Sigmoid colon (tissue), 4 donors: ENCODE measurements around the gene PSPH.

Experiments used
- EP300 ChIP-seq, 4 donors: sonication (generic); formaldehyde crosslinking; IDR thresholded peaks; one replicate each; pipeline ENCODE4 v1.6.1; 2017; ENCODE audit warnings: antibody characterized with exemption in 4 of 4
- POLR2A ChIP-seq, 2 donors: fragments of 450-650 bp; IDR thresholded peaks; one replicate each; pipeline ENCODE4 v1.6.1; 2016; ENCODE audit warnings: antibody characterized with exemption in 2 of 2, mild to moderate bottlenecking in 2 of 2, moderate library complexity in 2 of 2
- POLR2AphosphoS5 ChIP-seq, 4 donors: sonication (generic); formaldehyde crosslinking; IDR thresholded peaks; one replicate each; pipeline ENCODE4 v1.6.1; 2017; ENCODE audit warnings: antibody characterized with exemption in 4 of 4
- TF ChIP-seq, protein P1 (sequence below), 4 experiments: fragments of 450-650 bp in 3 of 4; fragments of 200-600 bp in 1 of 4; IDR thresholded peaks; one replicate each; pipeline ENCODE4 v1.5.1; 2016 to 2019; ENCODE audit warnings: antibody characterized with exemption in 4 of 4, mild to moderate bottlenecking in 3 of 4, moderate library complexity in 2 of 4

DNA sequence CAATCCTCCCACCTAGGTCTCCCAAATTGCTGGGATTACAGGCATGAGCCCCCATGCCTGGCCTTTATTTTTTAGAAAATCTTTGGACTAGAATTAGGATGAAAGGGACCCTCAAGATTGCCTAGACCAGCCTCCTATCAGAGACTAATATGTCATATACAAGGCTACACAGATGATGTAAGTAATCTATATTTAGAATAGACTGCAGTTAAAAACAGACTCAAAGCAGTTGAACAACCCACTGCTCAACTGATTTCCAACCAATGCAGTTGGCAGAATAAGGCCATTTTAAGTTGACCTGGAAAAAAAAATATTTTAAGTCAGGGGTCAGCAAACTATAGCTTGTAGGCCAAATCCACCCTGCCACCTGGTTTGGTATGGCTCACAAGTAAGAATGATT, 27.7 kb downstream of the PSPH start:
- TF ChIP-seq, protein P1, sequence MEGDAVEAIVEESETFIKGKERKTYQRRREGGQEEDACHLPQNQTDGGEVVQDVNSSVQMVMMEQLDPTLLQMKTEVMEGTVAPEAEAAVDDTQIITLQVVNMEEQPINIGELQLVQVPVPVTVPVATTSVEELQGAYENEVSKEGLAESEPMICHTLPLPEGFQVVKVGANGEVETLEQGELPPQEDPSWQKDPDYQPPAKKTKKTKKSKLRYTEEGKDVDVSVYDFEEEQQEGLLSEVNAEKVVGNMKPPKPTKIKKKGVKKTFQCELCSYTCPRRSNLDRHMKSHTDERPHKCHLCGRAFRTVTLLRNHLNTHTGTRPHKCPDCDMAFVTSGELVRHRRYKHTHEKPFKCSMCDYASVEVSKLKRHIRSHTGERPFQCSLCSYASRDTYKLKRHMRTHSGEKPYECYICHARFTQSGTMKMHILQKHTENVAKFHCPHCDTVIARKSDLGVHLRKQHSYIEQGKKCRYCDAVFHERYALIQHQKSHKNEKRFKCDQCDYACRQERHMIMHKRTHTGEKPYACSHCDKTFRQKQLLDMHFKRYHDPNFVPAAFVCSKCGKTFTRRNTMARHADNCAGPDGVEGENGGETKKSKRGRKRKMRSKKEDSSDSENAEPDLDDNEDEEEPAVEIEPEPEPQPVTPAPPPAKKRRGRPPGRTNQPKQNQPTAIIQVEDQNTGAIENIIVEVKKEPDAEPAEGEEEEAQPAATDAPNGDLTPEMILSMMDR (IDR thresholded peaks at IDR 0.05) = no peak
- TF ChIP-seq EP300 (IDR thresholded peaks at IDR 0.05) (no peak), POLR2A (IDR thresholded peaks at IDR 0.05) (no peak), POLR2AphosphoS5 (IDR thresholded peaks at IDR 0.05) (no peak)
